Stomach (tissue), 9 donors: ENCODE measurements around the gene ODC1. TPM values are rescaled to one million over a fixed set of nuclear protein-coding genes. Genes with fewer than 3 reads are reported as not detected.

Experiments
- DNase-seq, 2 donors: peaks; one replicate each; pipeline versions ENCODE4 v3.0.0 to v3.0.0-alpha.2; 2013 to 2019
- H3K27ac ChIP-seq, 5 donors: fragments of 200-600 bp in 4 of 5; sonication (generic) in 4 of 5; one replicate each; pipeline ENCODE4 v1.5.1; 2013 to 2019; ENCODE audit warnings: mild to moderate bottlenecking in 1 of 5, moderate library complexity in 1 of 5
- H3K27me3 ChIP-seq, 3 donors: fragments of 200-600 bp; sonication (generic); one replicate each; pipeline ENCODE4 v1.5.1; 2017 to 2019; ENCODE audit warnings: mixed run types in 1 of 3
- H3K36me3 ChIP-seq, 4 donors: fragments of 200-600 bp; sonication (generic); 1 replicate in 3 of 4; 2 replicates in 1 of 4; pipeline ENCODE4 v1.5.1; 2016 to 2019
- H3K4me1 ChIP-seq, 4 donors: fragments of 200-600 bp; sonication (generic); one replicate each; pipeline ENCODE4 v1.5.1; 2016 to 2019
- H3K4me3 ChIP-seq, 4 donors: fragments of 200-600 bp; sonication (generic) in 3 of 4; one replicate each; pipeline ENCODE4 v1.5.1; 2016 to 2019; ENCODE audit warnings: mild to moderate bottlenecking in 1 of 4
- H3K9me3 ChIP-seq, 4 donors: fragments of 200-600 bp; sonication (generic); one replicate each; pipeline ENCODE4 v1.5.1; 2016 to 2019
- EP300 ChIP-seq: sonication (generic); formaldehyde crosslinking; IDR thresholded peaks from one replicate; pipeline ENCODE4 v1.6.1; 2017; ENCODE audit warnings: antibody characterized with exemption
- POLR2A ChIP-seq, 4 donors: fragments of 450-650 bp; IDR thresholded peaks; one replicate each; pipeline ENCODE4 v1.6.1; 2016; ENCODE audit warnings: antibody characterized with exemption in 4 of 4, control low read depth in 2 of 4, mild to moderate bottlenecking in 1 of 4, moderate library complexity in 1 of 4
- POLR2AphosphoS5 ChIP-seq, 3 donors: sonication (generic); formaldehyde crosslinking; IDR thresholded peaks; one replicate each; pipeline ENCODE4 v1.6.1; 2016; ENCODE audit warnings: antibody characterized with exemption in 3 of 3
- WGBS, 5 donors: extraction: QIAGEN DNeasy Blood & Tissue Kit in 3 of 5; methylation state at CpG; one replicate each; pipeline versions ENCODE4 v1.1.5 to v1.1.7; 2013 to 2018; 5-methylcytosine and 5-hydroxymethylcytosine counted together
- intact Hi-C: fragments of 100-400 bp; cut with DNase I; formaldehyde crosslinking; loops from one replicate; pipeline ENCODE4 v1.15.1; 2023; ENCODE audit warnings: low total_unique reads
- polyA plus RNA-seq, 3 donors: library from polyadenylated mRNA; stranded (reverse); fragments of 200-250 nt; gene quantifications; one replicate each; pipeline ENCODE4 v1.2.3, GENCODE V29; 2013
- total RNA-seq, 5 donors: library from RNA; depleted of rRNA; stranded (reverse); fragments of >200 nt; gene quantifications; one replicate each; pipeline versions ENCODE4 v1.1.0 to v1.2.3, GENCODE V29; 2014 to 2016
- TF ChIP-seq, protein P1 (sequence below), 7 experiments: fragments of 450-650 bp in 4 of 7; fragments of 200-600 bp in 3 of 7; sonication (generic) in 3 of 7; IDR thresholded peaks; one replicate each; pipeline ENCODE4 v1.5.1; 2016 to 2019; ENCODE audit warnings: antibody characterized with exemption in 7 of 7, control low read depth in 2 of 7, mild to moderate bottlenecking in 1 of 7
- donor health status: healthy with polysubstance abuse.
- donor health status: Bipolar disorder and iron deficiency.
- donor health status: healthy.

The ODC1 gene
- total and polyA plus RNA-seq, 8 donors, result 32.2 to 148 (median 49.8) TPM

DNA sequence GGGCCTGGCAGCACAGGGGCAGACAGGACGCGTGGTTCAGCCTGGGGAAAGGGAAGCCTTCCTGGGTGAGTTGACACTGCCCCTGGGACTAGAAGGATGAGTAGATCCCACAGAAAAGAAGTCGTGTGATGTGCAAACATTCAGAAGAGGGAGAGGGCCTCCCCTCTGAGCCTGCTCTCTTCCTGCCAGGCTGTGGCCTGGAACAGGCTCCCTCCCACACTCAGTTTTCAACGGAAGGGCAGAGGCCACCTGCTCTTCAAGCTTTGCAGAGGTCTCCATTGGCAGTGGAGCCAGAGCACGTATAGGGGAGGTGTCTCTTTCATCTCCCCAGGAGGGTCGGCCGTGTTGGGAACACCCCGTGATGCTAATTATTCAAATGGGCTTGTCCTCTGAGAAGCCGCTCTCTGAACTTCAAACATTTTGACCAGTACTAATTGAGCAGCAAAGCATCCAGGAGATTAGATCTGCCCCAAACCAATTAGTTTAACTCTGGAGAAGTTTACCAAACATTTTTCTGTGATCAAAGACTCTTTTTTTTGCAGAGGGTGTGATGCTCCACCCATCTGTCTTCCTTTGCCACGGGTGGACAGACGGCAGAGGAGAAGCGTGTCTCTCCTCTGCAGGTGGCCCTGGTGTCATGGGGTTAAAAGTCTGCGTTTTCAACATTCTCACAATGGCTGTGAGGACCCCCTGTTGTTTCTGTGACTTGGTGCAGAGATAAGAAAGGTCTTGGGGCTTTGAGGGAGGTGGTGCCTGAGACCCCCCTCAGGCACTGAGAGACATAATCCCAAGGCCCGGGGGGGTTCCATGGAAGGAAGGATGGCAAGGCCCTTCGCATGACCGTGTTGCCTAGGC, 29.5 kb upstream of the ODC1 start:
- H3K27me3 ChIP-seq, result peaks cover 0 to 9% (median 0%) of the 10 kb centered on the region in 3 donors
- WGBS, 5 donors, result 62 to 70% (median 67%) methylated on average over 15 to 16 of the region's 16 CpGs
- no peak for TF ChIP-seq POLR2A (IDR thresholded peaks at IDR 0.05)
- TF ChIP-seq, protein P1, sequence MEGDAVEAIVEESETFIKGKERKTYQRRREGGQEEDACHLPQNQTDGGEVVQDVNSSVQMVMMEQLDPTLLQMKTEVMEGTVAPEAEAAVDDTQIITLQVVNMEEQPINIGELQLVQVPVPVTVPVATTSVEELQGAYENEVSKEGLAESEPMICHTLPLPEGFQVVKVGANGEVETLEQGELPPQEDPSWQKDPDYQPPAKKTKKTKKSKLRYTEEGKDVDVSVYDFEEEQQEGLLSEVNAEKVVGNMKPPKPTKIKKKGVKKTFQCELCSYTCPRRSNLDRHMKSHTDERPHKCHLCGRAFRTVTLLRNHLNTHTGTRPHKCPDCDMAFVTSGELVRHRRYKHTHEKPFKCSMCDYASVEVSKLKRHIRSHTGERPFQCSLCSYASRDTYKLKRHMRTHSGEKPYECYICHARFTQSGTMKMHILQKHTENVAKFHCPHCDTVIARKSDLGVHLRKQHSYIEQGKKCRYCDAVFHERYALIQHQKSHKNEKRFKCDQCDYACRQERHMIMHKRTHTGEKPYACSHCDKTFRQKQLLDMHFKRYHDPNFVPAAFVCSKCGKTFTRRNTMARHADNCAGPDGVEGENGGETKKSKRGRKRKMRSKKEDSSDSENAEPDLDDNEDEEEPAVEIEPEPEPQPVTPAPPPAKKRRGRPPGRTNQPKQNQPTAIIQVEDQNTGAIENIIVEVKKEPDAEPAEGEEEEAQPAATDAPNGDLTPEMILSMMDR (IDR thresholded peaks at IDR 0.05), result no peak
- no peak for TF ChIP-seq POLR2AphosphoS5 (IDR thresholded peaks at IDR 0.05)
- TF ChIP-seq EP300, result no peak
- no peak overlapping the region for H3K4me3 ChIP-seq
- peak in 1 of 2 donors; percentile 6 for DNase-seq
- H3K36me3 ChIP-seq, result no peaks in the 10 kb centered on the region
- no peaks in the 10 kb centered on the region for H3K4me1 ChIP-seq
- H3K9me3 ChIP-seq, result no peaks in the 10 kb centered on the region
- intact Hi-C loops, result no loop called here
- no peak overlapping the region for H3K27ac ChIP-seq

DNA sequence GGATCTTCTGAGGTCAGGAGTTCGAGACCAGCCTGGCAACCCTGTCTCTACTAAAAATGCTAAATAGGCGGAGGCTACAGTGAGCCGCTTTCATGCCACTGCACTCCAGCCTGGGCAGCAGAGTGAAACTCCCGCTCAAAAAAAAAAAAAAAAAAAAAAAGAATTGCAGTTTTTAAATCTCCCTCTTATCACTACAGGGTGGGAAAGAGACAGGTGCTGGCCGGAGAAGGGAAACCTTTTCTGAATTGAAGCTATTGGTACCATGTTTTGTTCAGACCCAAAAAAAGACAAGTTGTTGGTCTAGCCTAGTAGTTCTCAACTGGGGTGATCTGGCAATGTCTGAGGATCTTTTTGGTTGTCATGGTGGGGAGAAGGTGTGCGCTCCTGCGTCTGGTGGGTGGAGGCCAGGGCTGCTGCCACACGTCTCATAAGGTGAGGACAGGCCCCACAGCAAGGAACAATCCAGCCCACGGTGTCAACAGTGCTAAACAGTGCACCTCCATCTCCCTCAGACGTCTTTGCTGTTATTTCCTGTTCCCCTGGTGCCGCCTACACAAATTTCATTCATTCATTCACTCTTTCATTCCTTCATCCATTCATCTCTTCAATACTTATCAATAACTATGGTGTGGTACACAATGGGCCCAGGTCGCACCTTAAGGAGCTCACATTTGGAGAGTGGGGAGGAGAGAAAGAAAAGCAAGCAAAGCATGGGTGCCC, 28.8 kb upstream of the ODC1 start:
- WGBS, 5 donors, result 89 to 91% (median 90%) methylated on average over 12 of the region's 12 CpGs

DNA sequence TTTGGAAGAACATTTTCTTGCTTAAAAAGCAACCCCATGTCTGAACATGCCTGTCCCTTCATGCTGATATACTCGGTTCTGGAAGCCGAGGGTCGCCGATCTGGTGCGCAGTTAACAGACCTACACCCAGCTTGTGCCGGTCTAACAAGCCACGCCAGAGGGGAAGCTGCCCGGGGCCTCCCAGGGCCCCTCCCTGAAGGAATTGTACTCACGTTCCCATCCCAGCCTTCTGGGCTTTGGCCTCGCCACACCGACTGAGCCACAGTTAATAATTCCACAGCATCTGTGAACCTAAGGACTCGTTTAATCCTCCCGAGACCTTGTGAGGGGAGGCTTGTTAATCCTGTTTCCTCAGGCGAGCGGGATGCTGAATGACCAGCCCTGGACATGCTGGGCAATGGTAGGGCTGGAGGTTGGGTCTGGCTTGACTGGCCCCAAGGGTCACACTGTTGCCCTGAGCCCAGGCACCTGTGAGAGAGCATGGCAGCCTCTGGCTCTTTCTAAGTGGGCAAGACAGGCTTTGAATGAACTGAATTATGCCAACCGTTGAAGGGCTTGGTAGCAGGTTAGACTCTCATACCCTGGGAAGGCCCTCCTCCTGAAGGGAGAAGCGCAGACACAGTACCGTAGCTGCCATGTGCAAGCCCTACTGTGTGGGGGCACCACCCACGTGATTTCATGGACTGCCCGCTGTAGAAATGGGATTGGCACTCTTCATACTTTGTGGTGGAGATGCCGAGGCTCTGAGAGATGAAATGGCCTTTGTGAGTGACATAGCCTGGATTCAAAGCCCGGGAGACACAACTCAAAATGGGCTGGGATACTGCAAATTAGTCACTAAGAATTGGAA, 27.9 kb upstream of the ODC1 start:
- WGBS, 5 donors, result 82 to 92% (median 88%) methylated on average over 22 of the region's 22 CpGs
- DNase-seq, result no peak
- Histone ChIP-seq H3K27ac (no peak overlapping the region), H3K4me1 (no peaks in the 10 kb centered on the region), H3K36me3 (no peaks in the 10 kb centered on the region), H3K9me3 (no peaks in the 10 kb centered on the region), H3K4me3 (no peak overlapping the region), H3K27me3 (no peaks in the 10 kb centered on the region)
- no peak for TF ChIP-seq POLR2AphosphoS5 (IDR thresholded peaks at IDR 0.05)
- intact Hi-C loops, result no loop called here

More for the DNA sequence above, 28.8 kb upstream of the ODC1 start:
- Histone ChIP-seq H3K4me1 (no peaks in the 10 kb centered on the region), H3K36me3 (no peaks in the 10 kb centered on the region), H3K4me3 (no peak overlapping the region), H3K27ac (no peak overlapping the region), H3K27me3 (peaks cover 0 to 3% (median 0%) of the 10 kb centered on the region in 3 donors), H3K9me3 (no peaks in the 10 kb centered on the region)
- intact Hi-C loops, result no loop called here
- DNase-seq, result peak in 1 of 2 donors; percentile 7
- no peak for TF ChIP-seq EP300
- TF ChIP-seq POLR2A (IDR thresholded peaks at IDR 0.05), result no peak
- no peak for TF ChIP-seq POLR2AphosphoS5 (IDR thresholded peaks at IDR 0.05)
- TF ChIP-seq, protein P1 (IDR thresholded peaks at IDR 0.05), result no peak

DNA sequence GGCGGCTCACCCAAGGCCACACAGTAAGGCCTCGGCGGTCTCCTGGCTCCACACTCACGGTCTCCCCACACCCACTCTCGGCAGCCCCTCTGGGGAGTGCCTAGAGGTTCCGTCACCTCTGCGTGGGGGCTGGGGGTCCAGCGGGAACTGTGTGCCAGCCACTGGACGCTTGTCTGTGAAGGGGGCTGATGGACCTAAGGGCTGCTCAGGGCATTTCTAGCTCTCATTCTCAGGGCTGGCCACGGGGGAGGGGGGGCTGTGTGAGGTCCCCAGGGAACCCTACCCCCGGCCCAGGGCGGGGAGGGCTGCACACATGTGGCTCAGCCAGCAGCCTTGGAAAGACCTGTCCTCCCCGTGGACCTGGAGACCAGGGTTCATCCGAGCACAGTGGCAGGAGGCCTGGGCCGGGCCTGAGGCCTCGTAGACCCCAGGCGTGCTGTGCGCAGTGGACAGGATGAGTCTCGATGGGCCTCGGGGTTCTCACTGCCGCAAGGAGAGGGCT, 27.1 kb upstream of the ODC1 start:
- Histone ChIP-seq H3K27ac (no peak overlapping the region), H3K27me3 (no peaks in the 10 kb centered on the region), H3K9me3 (no peaks in the 10 kb centered on the region), H3K4me3 (no peak overlapping the region), H3K4me1 (no peaks in the 10 kb centered on the region), H3K36me3 (no peaks in the 10 kb centered on the region)
- intact Hi-C loops, result no loop called here
- WGBS, 5 donors, result 92 to 96% (median 93%) methylated on average over 5 to 21 of the region's 21 CpGs
- TF ChIP-seq, protein P1 (IDR thresholded peaks at IDR 0.05), result no peak
- TF ChIP-seq POLR2A (IDR thresholded peaks at IDR 0.05) (no peak), POLR2AphosphoS5 (IDR thresholded peaks at IDR 0.05) (no peak), EP300 (no peak)
- no peak for DNase-seq
